Liver (tissue), 9 donors: ENCODE data around the gene FALEC. TPM values are rescaled to one million over a fixed set of nuclear protein-coding genes. Genes with fewer than 3 reads are reported as not detected.

Source experiments
- DNase-seq: peaks from one replicate; pipeline ENCODE4 v3.0.0-alpha.2; 2017; ENCODE audit warnings: low spot score
- H3K27ac ChIP-seq, 2 donors: one replicate each; pipeline ENCODE4 v1.7.0; 2013; ENCODE audit warnings: inconsistent platforms in 2 of 2, low read length in 2 of 2, control low read depth in 1 of 2, low read depth in 1 of 2, mild to moderate bottlenecking in 1 of 2
- H3K27me3 ChIP-seq, 4 donors: one replicate each; pipeline versions ENCODE4 v1.6.1 to v1.7.0; 2013; ENCODE audit warnings: low read length in 3 of 4, inconsistent platforms in 1 of 4, mild to moderate bottlenecking in 1 of 4, moderate library complexity in 1 of 4; ENCODE audit not compliant: control insufficient read depth in 4 of 4, insufficient read depth in 4 of 4
- H3K36me3 ChIP-seq, 4 donors: one replicate each; pipeline versions ENCODE4 v1.6.1 to v1.7.0; 2013; ENCODE audit warnings: low read length in 3 of 4, mild to moderate bottlenecking in 3 of 4, low read depth in 1 of 4, moderate library complexity in 1 of 4; ENCODE audit not compliant: control insufficient read depth in 4 of 4, insufficient read depth in 3 of 4
- H3K4me1 ChIP-seq, 4 donors: one replicate each; pipeline versions ENCODE4 v1.6.1 to v1.7.0; 2013; ENCODE audit warnings: low read length in 3 of 4, mild to moderate bottlenecking in 3 of 4, moderate library complexity in 1 of 4; ENCODE audit not compliant: control insufficient read depth in 4 of 4, insufficient read depth in 4 of 4
- H3K4me3 ChIP-seq, 3 donors: one replicate each; pipeline versions ENCODE4 v1.6.1 to v1.7.0; 2013; ENCODE audit warnings: low read length in 3 of 3, control low read depth in 1 of 3, low read depth in 1 of 3, mild to moderate bottlenecking in 1 of 3
- H3K9ac ChIP-seq, 2 donors: one replicate each; pipeline ENCODE4 v1.7.0; 2013; ENCODE audit warnings: low read length in 2 of 2, mild to moderate bottlenecking in 2 of 2, moderate library complexity in 2 of 2, control low read depth in 1 of 2, low read depth in 1 of 2
- H3K9me3 ChIP-seq, 4 donors: one replicate each; pipeline versions ENCODE4 v1.6.1 to v1.7.0; 2013; ENCODE audit warnings: low read length in 3 of 4; ENCODE audit not compliant: control insufficient read depth in 4 of 4
- EGR1 ChIP-seq, 2 donors: IDR thresholded peaks; 2 replicates each; pipeline ENCODE4 v1.6.1; 2016 to 2018; ENCODE audit warnings: antibody characterized with exemption in 2 of 2, low read depth in 2 of 2
- FOXA1 ChIP-seq: IDR thresholded peaks from 2 replicates; pipeline ENCODE4 v1.6.1; 2016; ENCODE audit warnings: antibody characterized with exemption
- FOXA2 ChIP-seq: IDR thresholded peaks from 2 replicates; pipeline ENCODE4 v1.6.1; 2016; ENCODE audit warnings: antibody characterized with exemption
- GABPA ChIP-seq, 2 donors: IDR thresholded peaks in 1 of 2; conservative IDR thresholded peaks in 1 of 2; 2 replicates each; pipeline ENCODE4 v1.6.1; 2016; ENCODE audit warnings: antibody characterized with exemption in 2 of 2, mild to moderate bottlenecking in 1 of 2, moderate library complexity in 1 of 2
- HNF4A ChIP-seq, 2 donors: conservative IDR thresholded peaks; 2 replicates each; pipeline ENCODE4 v1.6.1; 2016; ENCODE audit warnings: antibody characterized with exemption in 2 of 2, mild to moderate bottlenecking in 2 of 2
- HNF4G ChIP-seq: IDR thresholded peaks from 2 replicates; pipeline ENCODE4 v1.6.1; 2016; ENCODE audit warnings: antibody characterized with exemption
- JUND ChIP-seq, 2 donors: IDR thresholded peaks; 2 replicates each; pipeline ENCODE4 v1.6.1; 2016; ENCODE audit warnings: antibody characterized with exemption in 2 of 2
- NR2F2 ChIP-seq: IDR thresholded peaks from 2 replicates; pipeline ENCODE4 v1.6.1; 2016; ENCODE audit warnings: antibody characterized with exemption
- RAD21 ChIP-seq, 2 donors: IDR thresholded peaks; 2 replicates each; pipeline ENCODE4 v1.6.1; 2016; ENCODE audit warnings: antibody characterized with exemption in 2 of 2, mild to moderate bottlenecking in 2 of 2
- RXRA ChIP-seq, 2 donors: IDR thresholded peaks; 2 replicates each; pipeline ENCODE4 v1.6.1; 2017 to 2018; ENCODE audit warnings: antibody characterized with exemption in 2 of 2, mild to moderate bottlenecking in 1 of 2
- SP1 ChIP-seq: IDR thresholded peaks from 2 replicates; pipeline ENCODE4 v1.6.1; 2018; ENCODE audit warnings: antibody characterized with exemption, mild to moderate bottlenecking
- TAF1 ChIP-seq: conservative IDR thresholded peaks from 2 replicates; pipeline ENCODE4 v1.6.1; 2016; ENCODE audit warnings: antibody characterized with exemption, mild to moderate bottlenecking
- YY1 ChIP-seq: IDR thresholded peaks from 2 replicates; pipeline ENCODE4 v1.6.1; 2016; ENCODE audit warnings: antibody characterized with exemption, mild to moderate bottlenecking
- WGBS: extraction: QIAGEN DNeasy Blood & Tissue Kit; methylation state at CpG from one replicate; pipeline ENCODE4 v1.1.7; 2013; 5-methylcytosine and 5-hydroxymethylcytosine counted together
- polyA plus RNA-seq, 2 donors: library from polyadenylated mRNA; stranded (reverse) in 1 of 2; unstranded in 1 of 2; fragments of 200-250 nt in 1 of 2; fragments of >200 nt in 1 of 2; fragmentation: Nextera tagmentation in 1 of 2; extraction: Ambion mirVana in 1 of 2; gene quantifications; one replicate each; pipeline versions ENCODE4 v1.2.1 to v1.2.3, GENCODE V29; 2013 to 2015
- total RNA-seq, 2 donors: library from RNA; depleted of rRNA; stranded (reverse); fragments of >200 nt; gene quantifications; one replicate each; pipeline ENCODE4 v1.2.3, GENCODE V29; 2014
- TF ChIP-seq, protein P1 (sequence below): IDR thresholded peaks from 2 replicates; pipeline ENCODE4 v1.6.1; 2016; ENCODE audit warnings: antibody characterized with exemption
- TF ChIP-seq, protein P2 (sequence below): IDR thresholded peaks from 2 replicates; pipeline ENCODE4 v1.6.1; 2016; ENCODE audit warnings: antibody characterized with exemption
- TF ChIP-seq, protein P3 (sequence below): IDR thresholded peaks from 2 replicates; pipeline ENCODE4 v1.6.1; 2016; ENCODE audit warnings: antibody characterized with exemption, mild to moderate bottlenecking
- TF ChIP-seq, protein P4 (sequence below): IDR thresholded peaks from 2 replicates; pipeline ENCODE4 v1.6.1; 2016; ENCODE audit warnings: antibody characterized with exemption
- TF ChIP-seq, protein P5 (sequence below): fragments of 150-350 bp; IDR thresholded peaks from 2 replicates; pipeline ENCODE4 v1.5.1; 2017; ENCODE audit warnings: improper control_type of control experiment, low read depth, low read length; ENCODE audit not compliant: missing input control
- donor health status: healthy.
- donor health status: healthy.
- donor health status: healthy.
- donor health status: healthy.
- donor health status: healthy.

FALEC gene
- total and polyA plus RNA-seq, 4 donors, result not detected

DNA sequence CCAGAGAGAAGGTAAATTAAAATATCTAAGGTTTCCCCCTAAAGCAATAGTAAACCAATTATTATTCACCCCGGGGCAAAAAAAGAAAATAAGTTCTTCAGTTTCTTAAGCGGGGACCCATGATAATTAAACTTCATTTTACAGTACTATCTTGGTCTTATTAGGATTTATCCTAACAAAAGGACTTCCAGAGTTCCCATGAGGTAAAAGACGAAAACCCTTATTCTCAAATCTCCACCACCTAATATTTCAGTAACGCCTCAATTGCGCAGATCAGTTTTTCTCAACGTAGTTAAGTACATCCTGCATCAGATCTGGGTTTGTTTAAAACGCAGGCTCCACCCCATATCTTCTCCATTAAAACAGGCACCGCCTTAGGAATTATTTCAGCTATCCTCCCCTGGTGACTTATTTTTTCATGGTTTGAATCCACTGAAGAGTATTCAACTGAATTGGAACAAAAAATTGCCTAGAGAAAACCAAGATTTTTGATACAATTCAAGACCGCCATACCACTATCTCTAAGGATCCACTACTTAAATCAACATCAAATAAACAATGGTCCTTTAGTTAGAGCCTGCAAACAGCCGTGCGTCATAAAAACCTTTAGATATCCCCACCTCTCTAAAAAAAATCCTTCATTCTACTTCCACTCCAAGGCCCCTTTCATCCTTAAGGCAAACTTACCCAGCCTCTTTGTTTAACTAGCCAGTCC, 62.2 kb downstream of the FALEC start:
- under 1% methylated on average over 11 of the region's 11 CpGs for WGBS
- peak overlapping the region; percentile 99 to 100 for H3K9ac ChIP-seq
- peak overlapping the region; percentile 95 to 99 for H3K27ac ChIP-seq
- no peaks in the 10 kb centered on the region for H3K27me3 ChIP-seq
- no peaks in the 10 kb centered on the region for H3K9me3 ChIP-seq
- peak overlapping the region; percentile 78 to 100 (median 81) for H3K4me3 ChIP-seq
- peak; percentile 19 for TF ChIP-seq TAF1
- TF ChIP-seq, protein P1, sequence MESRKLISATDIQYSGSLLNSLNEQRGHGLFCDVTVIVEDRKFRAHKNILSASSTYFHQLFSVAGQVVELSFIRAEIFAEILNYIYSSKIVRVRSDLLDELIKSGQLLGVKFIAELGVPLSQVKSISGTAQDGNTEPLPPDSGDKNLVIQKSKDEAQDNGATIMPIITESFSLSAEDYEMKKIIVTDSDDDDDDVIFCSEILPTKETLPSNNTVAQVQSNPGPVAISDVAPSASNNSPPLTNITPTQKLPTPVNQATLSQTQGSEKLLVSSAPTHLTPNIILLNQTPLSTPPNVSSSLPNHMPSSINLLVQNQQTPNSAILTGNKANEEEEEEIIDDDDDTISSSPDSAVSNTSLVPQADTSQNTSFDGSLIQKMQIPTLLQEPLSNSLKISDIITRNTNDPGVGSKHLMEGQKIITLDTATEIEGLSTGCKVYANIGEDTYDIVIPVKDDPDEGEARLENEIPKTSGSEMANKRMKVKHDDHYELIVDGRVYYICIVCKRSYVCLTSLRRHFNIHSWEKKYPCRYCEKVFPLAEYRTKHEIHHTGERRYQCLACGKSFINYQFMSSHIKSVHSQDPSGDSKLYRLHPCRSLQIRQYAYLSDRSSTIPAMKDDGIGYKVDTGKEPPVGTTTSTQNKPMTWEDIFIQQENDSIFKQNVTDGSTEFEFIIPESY, result no peak
- H3K36me3 ChIP-seq, result peaks cover 3 to 37% (median 26%) of the 10 kb centered on the region in 4 donors
- H3K4me1 ChIP-seq, result peaks cover 10 to 38% (median 22%) of the 10 kb centered on the region in 4 donors
- no peak for DNase-seq

DNA sequence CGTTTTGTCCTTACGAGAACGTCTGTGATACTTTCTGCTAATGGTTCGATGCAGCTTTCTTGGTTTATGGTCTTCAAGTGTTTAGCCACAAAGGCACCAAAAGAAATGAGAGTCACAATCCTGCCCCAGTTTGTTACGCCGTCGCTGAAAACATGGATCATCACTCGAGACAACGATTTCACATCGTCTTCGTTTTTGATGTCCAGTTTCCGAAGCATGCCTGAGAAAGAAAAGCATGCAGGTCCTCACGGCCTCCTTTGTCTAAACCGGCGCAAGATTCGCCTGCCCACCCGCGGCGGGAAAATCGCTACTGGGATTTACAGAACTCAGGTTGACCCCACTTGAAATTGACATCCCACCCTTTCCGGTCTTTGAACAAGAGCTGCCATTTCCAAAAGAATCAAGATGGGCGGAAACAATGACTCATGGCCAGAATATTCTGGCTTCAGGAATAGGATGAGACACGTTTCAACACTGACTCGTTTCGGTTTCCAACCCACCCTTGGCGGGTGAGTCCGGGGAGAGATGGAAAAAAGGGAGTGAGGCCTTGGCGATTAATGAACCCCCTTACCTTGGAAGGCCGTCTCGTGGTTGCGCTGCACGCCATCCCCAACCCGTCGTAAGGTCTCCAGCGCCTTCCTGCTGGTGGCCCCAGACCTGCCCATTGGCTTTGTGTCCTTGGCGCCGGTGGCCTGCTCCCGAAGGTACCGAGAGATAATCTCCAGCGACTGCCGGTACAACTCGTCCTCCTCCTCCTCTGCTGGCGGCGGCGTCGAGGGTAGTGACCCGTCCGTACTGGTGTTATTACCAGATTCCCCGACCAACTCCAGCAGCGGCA, 62.9 kb downstream of the FALEC start:
- Histone ChIP-seq H3K4me1 (peaks cover 7 to 32% (median 15%) of the 10 kb centered on the region in 4 donors), H3K9ac (peak overlapping the region; percentile 99 to 100), H3K27ac (peak overlapping the region; percentile 95 to 99), H3K27me3 (no peaks in the 10 kb centered on the region), H3K4me3 (peak overlapping the region; percentile 78 to 100 (median 81)), H3K36me3 (peaks cover 3 to 30% (median 20%) of the 10 kb centered on the region in 4 donors), H3K9me3 (no peaks in the 10 kb centered on the region)
- TF ChIP-seq, protein P2, sequence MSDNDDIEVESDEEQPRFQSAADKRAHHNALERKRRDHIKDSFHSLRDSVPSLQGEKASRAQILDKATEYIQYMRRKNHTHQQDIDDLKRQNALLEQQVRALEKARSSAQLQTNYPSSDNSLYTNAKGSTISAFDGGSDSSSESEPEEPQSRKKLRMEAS, result peak; percentile 17
- TF ChIP-seq JUND (IDR thresholded peaks at IDR 0.05) (peak; percentile 98 to 99), FOXA2 (no peak), NR2F2 (peak; percentile 49), HNF4G (no peak), RAD21 (IDR thresholded peaks at IDR 0.05) (peak in 1 of 2 donors; percentile 34), EGR1 (IDR thresholded peaks at IDR 0.05; ENCODE audit: low read depth in 2 of 2) (no peak), TAF1 (peak; percentile 26), FOXA1 (no peak), HNF4A (conservative IDR thresholded peaks at IDR 0.05) (no peak), RXRA (IDR thresholded peaks at IDR 0.05) (peak; percentile 28 to 55), SP1 (no peak), YY1 (peak; percentile 88), GABPA (IDR thresholded peaks at IDR 0.05 in 1 of 2, conservative IDR thresholded peaks at IDR 0.05 in 1 of 2) (no peak)
- TF ChIP-seq, protein P3, sequence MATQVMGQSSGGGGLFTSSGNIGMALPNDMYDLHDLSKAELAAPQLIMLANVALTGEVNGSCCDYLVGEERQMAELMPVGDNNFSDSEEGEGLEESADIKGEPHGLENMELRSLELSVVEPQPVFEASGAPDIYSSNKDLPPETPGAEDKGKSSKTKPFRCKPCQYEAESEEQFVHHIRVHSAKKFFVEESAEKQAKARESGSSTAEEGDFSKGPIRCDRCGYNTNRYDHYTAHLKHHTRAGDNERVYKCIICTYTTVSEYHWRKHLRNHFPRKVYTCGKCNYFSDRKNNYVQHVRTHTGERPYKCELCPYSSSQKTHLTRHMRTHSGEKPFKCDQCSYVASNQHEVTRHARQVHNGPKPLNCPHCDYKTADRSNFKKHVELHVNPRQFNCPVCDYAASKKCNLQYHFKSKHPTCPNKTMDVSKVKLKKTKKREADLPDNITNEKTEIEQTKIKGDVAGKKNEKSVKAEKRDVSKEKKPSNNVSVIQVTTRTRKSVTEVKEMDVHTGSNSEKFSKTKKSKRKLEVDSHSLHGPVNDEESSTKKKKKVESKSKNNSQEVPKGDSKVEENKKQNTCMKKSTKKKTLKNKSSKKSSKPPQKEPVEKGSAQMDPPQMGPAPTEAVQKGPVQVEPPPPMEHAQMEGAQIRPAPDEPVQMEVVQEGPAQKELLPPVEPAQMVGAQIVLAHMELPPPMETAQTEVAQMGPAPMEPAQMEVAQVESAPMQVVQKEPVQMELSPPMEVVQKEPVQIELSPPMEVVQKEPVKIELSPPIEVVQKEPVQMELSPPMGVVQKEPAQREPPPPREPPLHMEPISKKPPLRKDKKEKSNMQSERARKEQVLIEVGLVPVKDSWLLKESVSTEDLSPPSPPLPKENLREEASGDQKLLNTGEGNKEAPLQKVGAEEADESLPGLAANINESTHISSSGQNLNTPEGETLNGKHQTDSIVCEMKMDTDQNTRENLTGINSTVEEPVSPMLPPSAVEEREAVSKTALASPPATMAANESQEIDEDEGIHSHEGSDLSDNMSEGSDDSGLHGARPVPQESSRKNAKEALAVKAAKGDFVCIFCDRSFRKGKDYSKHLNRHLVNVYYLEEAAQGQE, result no peak
- TF ChIP-seq, protein P4, sequence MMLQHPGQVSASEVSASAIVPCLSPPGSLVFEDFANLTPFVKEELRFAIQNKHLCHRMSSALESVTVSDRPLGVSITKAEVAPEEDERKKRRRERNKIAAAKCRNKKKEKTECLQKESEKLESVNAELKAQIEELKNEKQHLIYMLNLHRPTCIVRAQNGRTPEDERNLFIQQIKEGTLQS, result peak; percentile 60
- TF ChIP-seq, protein P1, result no peak
- TF ChIP-seq, protein P5, sequence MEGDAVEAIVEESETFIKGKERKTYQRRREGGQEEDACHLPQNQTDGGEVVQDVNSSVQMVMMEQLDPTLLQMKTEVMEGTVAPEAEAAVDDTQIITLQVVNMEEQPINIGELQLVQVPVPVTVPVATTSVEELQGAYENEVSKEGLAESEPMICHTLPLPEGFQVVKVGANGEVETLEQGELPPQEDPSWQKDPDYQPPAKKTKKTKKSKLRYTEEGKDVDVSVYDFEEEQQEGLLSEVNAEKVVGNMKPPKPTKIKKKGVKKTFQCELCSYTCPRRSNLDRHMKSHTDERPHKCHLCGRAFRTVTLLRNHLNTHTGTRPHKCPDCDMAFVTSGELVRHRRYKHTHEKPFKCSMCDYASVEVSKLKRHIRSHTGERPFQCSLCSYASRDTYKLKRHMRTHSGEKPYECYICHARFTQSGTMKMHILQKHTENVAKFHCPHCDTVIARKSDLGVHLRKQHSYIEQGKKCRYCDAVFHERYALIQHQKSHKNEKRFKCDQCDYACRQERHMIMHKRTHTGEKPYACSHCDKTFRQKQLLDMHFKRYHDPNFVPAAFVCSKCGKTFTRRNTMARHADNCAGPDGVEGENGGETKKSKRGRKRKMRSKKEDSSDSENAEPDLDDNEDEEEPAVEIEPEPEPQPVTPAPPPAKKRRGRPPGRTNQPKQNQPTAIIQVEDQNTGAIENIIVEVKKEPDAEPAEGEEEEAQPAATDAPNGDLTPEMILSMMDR, result no peak
- WGBS, result under 1% methylated on average over 50 of the region's 50 CpGs
- peak; percentile 62 for DNase-seq
